ENCODE measurements around the gene DAP. TPM values are rescaled to one million over a fixed set of nuclear protein-coding genes. Genes with fewer than 3 reads are reported as not detected.
"Not testable (repeated sequence)": the region's sequence is repeated elsewhere in the genome, so short reads cannot be mapped to it uniquely, and the experiment has no call there.

DAP gene
- total RNA-seq, 1 experiment from 2014 or later = 47.2 TPM

- no peak overlapping the region for H2BK12ac ChIP-seq (ENCODE audit: insufficient read length, low read depth, low read length)
- H3K79me2 ChIP-seq (ENCODE audit: insufficient read depth, low read length) = no peaks in the 10 kb centered on the region
- WGBS (ENCODE audit: extremely low coverage, insufficient read length, low lambda C conversion rate) = no CpG with 5 or more reads among the region's 2 CpGs
Measured at GRCh38 chr5:10719965-10720364, 41.1 kb downstream of the DAP start.

GRCh38 chr5:10718617-10719016, 42.4 kb downstream of the DAP start:
- H3K4ac ChIP-seq (ENCODE audit: low read depth, low read length); H4K20me1 ChIP-seq (ENCODE audit: control insufficient read depth, insufficient read depth, insufficient read length); H4K91ac ChIP-seq (ENCODE audit: insufficient read length, low read depth, low read length); H3K14ac ChIP-seq (ENCODE audit: insufficient read depth, low read length); H2BK12ac ChIP-seq (ENCODE audit: insufficient read length, low read depth, low read length); H3K23ac ChIP-seq (ENCODE audit: insufficient read length, low read depth, low read length); H3K79me1 ChIP-seq (ENCODE audit: insufficient read depth, low read depth, low read length, poor library complexity, severe bottlenecking); H3K27me3 Mint-ChIP-seq (ENCODE audit: low read depth); H3K4me1 ChIP-seq (ENCODE audit: insufficient read depth, low read length); H3K9me3 ChIP-seq (ENCODE audit: control insufficient read depth, low read depth, low read length); H3K27ac ChIP-seq (ENCODE audit: insufficient read length, low read depth, low read length); H2AFZ ChIP-seq (ENCODE audit: low read length); H3K9ac ChIP-seq (ENCODE audit: extremely low read depth, insufficient read length, low read length); H3K4me2 ChIP-seq (ENCODE audit: insufficient read depth, insufficient read length, low read length); H3K79me2 ChIP-seq (ENCODE audit: insufficient read depth, low read length); H2AK5ac ChIP-seq (ENCODE audit: insufficient read length, low read length); H4K5ac ChIP-seq (ENCODE audit: insufficient read length, low read depth, low read length); H3K27me3 ChIP-seq (ENCODE audit: insufficient read depth, low read length); H3K4me1 Mint-ChIP-seq; DNase-seq; H3K4me3 Mint-ChIP-seq; H3K56ac ChIP-seq (ENCODE audit: insufficient read length, low read depth, low read length); H3T11ph ChIP-seq (ENCODE audit: low read length); H3K23me2 ChIP-seq (ENCODE audit: insufficient read length, low read depth, low read length, poor library complexity, severe bottlenecking); H4K8ac ChIP-seq (replicated peaks; ENCODE audit: insufficient read length, low read depth, low read length); H3K9me3 Mint-ChIP-seq; H3K18ac ChIP-seq (ENCODE audit: insufficient read length, low read depth, low read length); H2BK5ac ChIP-seq (ENCODE audit: insufficient read length, low read length); H2BK120ac ChIP-seq (ENCODE audit: low read depth, low read length, poor library complexity, severe bottlenecking); H2BK20ac ChIP-seq (ENCODE audit: low read depth, low read length, poor library complexity, severe bottlenecking); H3K27ac Mint-ChIP-seq; H2BK15ac ChIP-seq (ENCODE audit: low read depth, low read length): not testable (repeated sequence)
- H3K36me3 Mint-ChIP-seq (ENCODE audit: insufficient read depth in 1 of 3, low read depth in 3 of 3) = peaks cover 3 to 12% (median 12%) of the 10 kb centered on the region in 3 experiments; a peak in 6 of 7 replicates
- WGBS (ENCODE audit: extremely low coverage, insufficient read length, low lambda C conversion rate) = no CpG with 5 or more reads among the region's 1 CpG

More at GRCh38 chr5:10719965-10720364, 41.1 kb downstream of the DAP start:
- Histone ChIP-seq H3K4me2 (ENCODE audit: insufficient read depth, insufficient read length, low read length) (no peak overlapping the region), H2BK120ac (ENCODE audit: low read depth, low read length, poor library complexity, severe bottlenecking) (no peak overlapping the region), H3K9me3 (ENCODE audit: control insufficient read depth, low read depth, low read length) (no peaks in the 10 kb centered on the region), H3K79me1 (ENCODE audit: insufficient read depth, low read depth, low read length, poor library complexity, severe bottlenecking) (no peaks in the 10 kb centered on the region), H2AFZ (ENCODE audit: low read length) (no peak overlapping the region), H3K23me2 (ENCODE audit: insufficient read length, low read depth, low read length, poor library complexity, severe bottlenecking) (no peaks in the 10 kb centered on the region), H4K20me1 (ENCODE audit: control insufficient read depth, insufficient read depth, insufficient read length) (no peaks in the 10 kb centered on the region), H3K27ac (ENCODE audit: insufficient read length, low read depth, low read length) (no peak overlapping the region), H2BK20ac (ENCODE audit: low read depth, low read length, poor library complexity, severe bottlenecking) (no peak overlapping the region), H3K18ac (ENCODE audit: insufficient read length, low read depth, low read length) (no peak overlapping the region), H3K56ac (ENCODE audit: insufficient read length, low read depth, low read length) (no peak overlapping the region), H2BK15ac (ENCODE audit: low read depth, low read length) (no peak overlapping the region), H2AK5ac (ENCODE audit: insufficient read length, low read length) (no peak overlapping the region), H4K5ac (ENCODE audit: insufficient read length, low read depth, low read length) (no peak overlapping the region), H3K4ac (ENCODE audit: low read depth, low read length) (no peak overlapping the region), H3K23ac (ENCODE audit: insufficient read length, low read depth, low read length) (no peak overlapping the region), H3T11ph (ENCODE audit: low read length) (no peak overlapping the region), H3K27me3 (ENCODE audit: insufficient read depth, low read length) (no peaks in the 10 kb centered on the region), H4K91ac (ENCODE audit: insufficient read length, low read depth, low read length) (no peak overlapping the region), H3K9ac (ENCODE audit: extremely low read depth, insufficient read length, low read length) (no peak overlapping the region), H4K8ac (replicated peaks; ENCODE audit: insufficient read length, low read depth, low read length) (no peak overlapping the region), H3K14ac (ENCODE audit: insufficient read depth, low read length) (no peak overlapping the region), H2BK5ac (ENCODE audit: insufficient read length, low read length) (no peak overlapping the region), H3K4me1 (ENCODE audit: insufficient read depth, low read length) (no peaks in the 10 kb centered on the region)
- Mint-ChIP-seq H3K36me3 (ENCODE audit: insufficient read depth in 1 of 3, low read depth in 3 of 3) (peaks cover 3 to 12% (median 12%) of the 10 kb centered on the region in 3 experiments; a peak in 6 of 7 replicates), H3K27ac (no peak overlapping the region), H3K27me3 (ENCODE audit: low read depth) (no peaks in the 10 kb centered on the region), H3K9me3 (peaks cover 0 to 3% of the 10 kb centered on the region in 2 experiments; a peak in 1 of 5 replicates), H3K4me3 (no peak overlapping the region), H3K4me1 (no peaks in the 10 kb centered on the region; a peak in 1 of 4 replicates)
- TF ChIP-seq CTCF (conservative IDR thresholded peaks at IDR 0.05) = no peak
- DNase-seq = no peak

Measured in H9 (cell line).